Mesenchymal stem cell (in vitro differentiated cells and primary cell): ENCODE results near the gene SCNN1A.
A peak's percentile ranks its signal among the peaks of the same experiment; 100 is the strongest.

Experiments
- DNase-seq: peaks from one replicate; pipeline ENCODE4 v3.0.0-alpha.2; 2013
- H2AFZ ChIP-seq: one replicate; pipeline ENCODE4 v1.6.1; 2013; ENCODE audit warnings: low read depth, mild to moderate bottlenecking, control low read depth, inconsistent platforms, low read length, moderate library complexity
- H2AK5ac ChIP-seq: 2 replicates; pipeline ENCODE4 v1.6.1; 2013; ENCODE audit warnings: low read length, moderate library complexity, mild to moderate bottlenecking, inconsistent platforms; ENCODE audit not compliant: severe bottlenecking
- H2BK120ac ChIP-seq: one replicate; pipeline ENCODE4 v1.6.1; 2013; ENCODE audit warnings: low read depth, mild to moderate bottlenecking, inconsistent platforms, low read length, moderate library complexity
- H2BK12ac ChIP-seq, 2 experiments: one replicate each; pipeline ENCODE4 v1.6.1; 2013; ENCODE audit warnings: inconsistent platforms in 2 of 2, low read length in 2 of 2, mild to moderate bottlenecking in 2 of 2, moderate library complexity in 2 of 2, control low read depth in 1 of 2
- H2BK15ac ChIP-seq: one replicate; pipeline ENCODE4 v1.6.1; 2013; ENCODE audit warnings: mild to moderate bottlenecking, low read depth, inconsistent platforms; ENCODE audit not compliant: poor library complexity, severe bottlenecking
- H2BK5ac ChIP-seq: 2 replicates; pipeline ENCODE4 v1.6.1; 2013; ENCODE audit warnings: low read depth, mild to moderate bottlenecking, low read length, control low read depth, inconsistent platforms; ENCODE audit not compliant: poor library complexity, severe bottlenecking
- H3K14ac ChIP-seq, 2 experiments: one replicate each; pipeline ENCODE4 v1.6.1; 2013; ENCODE audit warnings: inconsistent platforms in 2 of 2, low read length in 2 of 2, control low read depth in 1 of 2, mild to moderate bottlenecking in 1 of 2, moderate library complexity in 1 of 2
- H3K18ac ChIP-seq, 2 experiments: one replicate each; pipeline ENCODE4 v1.6.1; 2013; ENCODE audit warnings: inconsistent platforms in 2 of 2, low read length in 2 of 2, control low read depth in 1 of 2, low read depth in 1 of 2, mild to moderate bottlenecking in 1 of 2
- H3K23ac ChIP-seq, 2 experiments: one replicate each; pipeline ENCODE4 v1.6.1; 2013; ENCODE audit warnings: inconsistent platforms in 2 of 2, low read length in 2 of 2, mild to moderate bottlenecking in 2 of 2, moderate library complexity in 2 of 2, control low read depth in 1 of 2
- H3K27ac ChIP-seq: 2 replicates; pipeline ENCODE4 v1.5.1; 2013; ENCODE audit warnings: mild to moderate bottlenecking, moderate library complexity, low read length, control low read depth, inconsistent platforms; ENCODE audit not compliant: poor library complexity, severe bottlenecking
- H3K27me3 ChIP-seq, 2 experiments: 2 replicates each; pipeline versions ENCODE4 v1.6.1 to v1.7.0; 2013; ENCODE audit warnings: low read length in 2 of 2, mild to moderate bottlenecking in 2 of 2, moderate library complexity in 2 of 2, control low read depth in 1 of 2, inconsistent platforms in 1 of 2; ENCODE audit not compliant: control insufficient read depth in 1 of 2, insufficient read depth in 1 of 2
- H3K36me3 ChIP-seq, 2 experiments: 2 replicates each; pipeline versions ENCODE4 v1.6.1 to v1.7.0; 2013; ENCODE audit warnings: low read length in 2 of 2, control low read depth in 1 of 2, inconsistent platforms in 1 of 2, low read depth in 1 of 2, mild to moderate bottlenecking in 1 of 2; ENCODE audit not compliant: insufficient read depth in 2 of 2, control insufficient read depth in 1 of 2
- H3K4ac ChIP-seq, 2 experiments: one replicate each; pipeline ENCODE4 v1.6.1; 2013; ENCODE audit warnings: inconsistent platforms in 2 of 2, low read length in 2 of 2, mild to moderate bottlenecking in 2 of 2, moderate library complexity in 2 of 2, control low read depth in 1 of 2, low read depth in 1 of 2
- H3K4me1 ChIP-seq: 2 replicates; pipeline ENCODE4 v1.6.1; 2013; ENCODE audit warnings: low read depth, low read length, control low read depth; ENCODE audit not compliant: control insufficient read depth, insufficient read depth
- H3K4me2 ChIP-seq: 2 replicates; pipeline ENCODE4 v1.6.1; 2013; ENCODE audit warnings: low read length, mild to moderate bottlenecking, inconsistent platforms; ENCODE audit not compliant: poor library complexity, severe bottlenecking
- H3K4me3 ChIP-seq, 2 experiments: 2 replicates each; pipeline versions ENCODE4 v1.5.1 to v1.7.0; 2013; ENCODE audit warnings: low read length in 2 of 2, mild to moderate bottlenecking in 2 of 2, control low read depth in 1 of 2, low read depth in 1 of 2; ENCODE audit not compliant: insufficient read depth in 1 of 2
- H3K79me1 ChIP-seq: replicated peaks from 2 replicates; pipeline ENCODE4 v1.6.1; 2013; ENCODE audit warnings: mild to moderate bottlenecking, control low read depth, low read length, inconsistent platforms; ENCODE audit not compliant: poor library complexity, severe bottlenecking
- H3K9ac ChIP-seq: 2 replicates; pipeline ENCODE4 v1.7.0; 2013; ENCODE audit warnings: mild to moderate bottlenecking, low read length, moderate library complexity
- H3K9me3 ChIP-seq: 2 replicates; pipeline ENCODE4 v1.7.0; 2013; ENCODE audit warnings: mild to moderate bottlenecking, low read length; ENCODE audit not compliant: control insufficient read depth
- H4K8ac ChIP-seq: one replicate; pipeline ENCODE4 v1.6.1; 2013; ENCODE audit warnings: inconsistent platforms, mild to moderate bottlenecking, low read length, moderate library complexity
- H4K91ac ChIP-seq: one replicate; pipeline ENCODE4 v1.6.1; 2013; ENCODE audit warnings: mild to moderate bottlenecking, low read length, inconsistent platforms
- WGBS: methylation state at CpG from one replicate; pipeline ENCODE4 v1.1.7; 2013; ENCODE audit warnings: mixed read lengths; 5-methylcytosine and 5-hydroxymethylcytosine counted together

The SCNN1A gene

DNA sequence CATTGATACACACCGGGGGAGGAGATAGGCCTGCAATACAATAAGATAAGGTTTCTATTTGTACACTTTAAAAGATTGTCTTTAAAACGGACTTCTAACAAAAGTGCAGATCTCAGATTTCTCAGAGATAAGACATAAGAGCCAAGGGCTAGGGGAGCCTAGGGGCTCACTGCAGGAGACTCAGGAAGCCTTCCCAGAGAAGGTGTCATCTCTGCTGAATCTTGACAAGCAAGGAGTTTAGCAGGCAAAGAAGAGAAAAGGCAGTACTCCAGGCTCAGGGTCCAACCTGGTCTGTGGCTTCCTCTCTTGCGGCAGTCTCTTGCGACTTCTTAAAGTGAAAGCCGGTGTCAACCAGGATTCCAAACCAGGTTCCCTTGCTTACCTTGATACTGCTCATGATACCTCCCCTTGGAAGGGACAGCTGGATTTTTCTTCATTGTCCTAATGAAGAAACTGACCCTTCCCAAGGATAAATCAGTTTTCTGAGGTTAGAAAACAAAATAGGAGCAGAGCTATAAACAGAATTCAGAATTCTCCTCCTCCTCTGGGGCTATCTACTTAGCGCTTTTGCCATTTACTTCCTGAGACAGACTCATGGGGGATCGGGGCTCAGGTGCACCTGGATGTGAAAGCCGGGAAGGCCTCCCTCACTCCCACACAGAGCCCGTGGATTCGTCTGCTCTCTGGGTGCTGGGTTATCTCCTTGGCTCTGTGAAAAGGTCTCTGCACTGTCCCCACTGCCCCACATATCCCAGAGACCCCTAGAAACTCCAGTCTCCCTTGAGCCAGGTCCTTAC lies 1.7 kb upstream of the SCNN1A start:
- Histone ChIP-seq H3K27ac (peak overlapping the region; percentile 79), H3K4me2 (no peak overlapping the region), H3K14ac (no peak overlapping the region), H2BK120ac (peak overlapping the region; percentile 78), H2AK5ac (peak overlapping the region; percentile 67), H4K8ac (peak overlapping the region; percentile 95), H2BK5ac (no peak overlapping the region), H2BK12ac (peak overlapping the region; percentile 6 to 95), H2BK15ac (peak overlapping the region; percentile 29), H3K27me3 (no peaks in the 10 kb centered on the region), H2AFZ (no peak overlapping the region), H3K18ac (peak overlapping the region; percentile 77 to 89), H4K91ac (no peak overlapping the region), H3K36me3 (no peaks in the 10 kb centered on the region), H3K23ac (no peak overlapping the region), H3K4ac (peak overlapping the region; percentile 81 to 90), H3K79me1 (no peaks in the 10 kb centered on the region), H3K9ac (peak overlapping the region; percentile 75), H3K4me1 (peaks cover 42% of the 10 kb centered on the region), H3K9me3 (no peaks in the 10 kb centered on the region), H3K4me3 (no peak overlapping the region)
- DNase-seq: no peak
- WGBS: 80% methylated on average over 9 of the region's 10 CpGs

DNA sequence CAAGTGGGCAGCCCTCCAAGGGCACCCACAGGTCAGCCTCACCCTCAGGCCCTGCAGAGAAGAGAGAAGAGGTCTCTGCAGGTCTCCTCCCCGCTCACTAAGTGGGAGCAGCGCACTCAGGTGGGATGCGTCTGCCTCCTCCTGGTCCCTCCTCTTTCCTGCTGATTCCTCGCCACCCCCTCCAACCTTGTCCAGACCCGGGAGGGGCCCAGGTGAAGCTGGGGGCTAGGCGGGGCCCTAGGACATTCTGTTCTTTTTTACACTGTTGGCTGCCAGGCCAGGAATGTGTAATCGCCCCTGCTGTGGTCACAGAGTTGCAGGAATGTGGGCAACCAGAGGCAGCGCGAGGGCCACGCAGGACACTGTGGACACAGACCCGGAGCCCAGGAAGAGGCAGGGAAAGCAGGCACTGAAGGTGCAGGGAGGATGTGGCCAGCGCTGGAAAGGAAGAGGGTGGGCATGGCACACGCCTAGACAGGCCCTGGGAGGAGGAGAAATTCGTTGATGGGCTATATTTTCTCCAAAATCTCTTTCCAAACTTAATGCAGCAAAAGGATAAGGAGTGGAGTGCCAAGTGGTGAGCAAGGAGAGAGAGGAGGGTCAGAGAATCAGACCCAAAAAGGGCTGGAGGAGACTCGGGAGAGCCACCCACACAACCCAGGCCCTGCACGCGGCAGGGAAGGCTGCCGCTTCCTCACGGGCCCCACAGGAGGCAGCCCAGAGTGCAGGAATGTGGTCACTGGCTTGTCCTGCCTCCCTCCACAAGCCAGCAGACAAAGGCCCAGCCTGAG lies 911 bp upstream of the SCNN1A start:
- H3K27me3 ChIP-seq: no peaks in the 10 kb centered on the region
- H3K23ac ChIP-seq: no peak overlapping the region
- H4K8ac ChIP-seq: peak overlapping the region; percentile 95
- H3K4me3 ChIP-seq: peak overlapping the region in 1 of 2 experiments; percentile 16
- peak overlapping the region; percentile 98 for H2BK15ac ChIP-seq
- H2AK5ac ChIP-seq: peak overlapping the region; percentile 75
- no peak overlapping the region for H2AFZ ChIP-seq
- peak overlapping the region; percentile 95 for H4K91ac ChIP-seq
- H2BK120ac ChIP-seq: peak overlapping the region; percentile 78
- DNase-seq: peak; percentile 56
- peak overlapping the region; percentile 79 for H3K27ac ChIP-seq
- H3K36me3 ChIP-seq: no peaks in the 10 kb centered on the region
- H3K18ac ChIP-seq: peak overlapping the region; percentile 77 to 78
- H3K4ac ChIP-seq: peak overlapping the region; percentile 56 to 91
- peak overlapping the region; percentile 46 for H2BK5ac ChIP-seq
- H3K4me1 ChIP-seq: peaks cover 43% of the 10 kb centered on the region
- no peaks in the 10 kb centered on the region for H3K9me3 ChIP-seq
- 14% methylated on average over 13 of the region's 19 CpGs for WGBS
- H3K14ac ChIP-seq: peak overlapping the region in 1 of 2 experiments; percentile 64
- H3K9ac ChIP-seq: peak overlapping the region; percentile 75
- H3K79me1 ChIP-seq: no peaks in the 10 kb centered on the region
- H2BK12ac ChIP-seq: peak overlapping the region; percentile 96 to 98
- no peak overlapping the region for H3K4me2 ChIP-seq

GRCh38 chr12:6374786-6375160 lies 590 bp downstream of the SCNN1A start:
- H2BK15ac ChIP-seq: peak overlapping the region; percentile 98
- H3K18ac ChIP-seq: peak overlapping the region; percentile 58 to 77
- no peak overlapping the region for H3K27ac ChIP-seq
- peak overlapping the region; percentile 95 for H4K8ac ChIP-seq
- H3K9me3 ChIP-seq: no peaks in the 10 kb centered on the region
- H2AK5ac ChIP-seq: peak overlapping the region; percentile 69
- peak overlapping the region; percentile 8 to 89 for H3K4ac ChIP-seq
- 45% methylated on average over 7 of the region's 7 CpGs for WGBS
- peak overlapping the region in 1 of 2 experiments; percentile 13 for H3K14ac ChIP-seq
- H2AFZ ChIP-seq: no peak overlapping the region
- H4K91ac ChIP-seq: peak overlapping the region; percentile 95
- H2BK5ac ChIP-seq: no peak overlapping the region
- H3K27me3 ChIP-seq: no peaks in the 10 kb centered on the region
- no peak overlapping the region for H3K4me2 ChIP-seq
- H2BK12ac ChIP-seq: peak overlapping the region; percentile 96 to 98
- no peak overlapping the region for H3K9ac ChIP-seq
- peak overlapping the region; percentile 89 for H2BK120ac ChIP-seq
- peaks cover 57% of the 10 kb centered on the region for H3K4me1 ChIP-seq
- no peak for DNase-seq
- no peak overlapping the region for H3K4me3 ChIP-seq
- no peaks in the 10 kb centered on the region for H3K79me1 ChIP-seq
- no peak overlapping the region for H3K23ac ChIP-seq
- H3K36me3 ChIP-seq: no peaks in the 10 kb centered on the region
